HG02973 (cell line): Measurements from ENCODE around the gene REXO4.
"Not testable (repeated sequence)": the region's sequence is repeated elsewhere in the genome, so short reads cannot be mapped to it uniquely, and the experiment has no call there.

Source experiments
- ATAC-seq: cut with Tn5 transposase; IDR thresholded peaks from one replicate; pipeline ENCODE4 v1.9.1; 2021; ENCODE audit warnings: moderate library complexity; ENCODE audit not compliant: unreplicated experiment

REXO4 gene

GRCh38 chr9:133390713-133391112 is 27.1 kb downstream of the REXO4 start:
- no peak for ATAC-seq

GRCh38 chr9:133389562-133389961 is 28.2 kb downstream of the REXO4 start:
- ATAC-seq = no peak

- no peak for ATAC-seq
These were observed 28.7 kb downstream of the REXO4 start for GRCh38 chr9:133389025-133389557.

- ATAC-seq = no peak
These were observed 30.1 kb downstream of the REXO4 start for GRCh38 chr9:133387680-133388079.

GRCh38 chr9:133386338-133386737 is 31.5 kb downstream of the REXO4 start:
- ATAC-seq = no peak

GRCh38 chr9:133385452-133385851 is 32.4 kb downstream of the REXO4 start:
- no peak for ATAC-seq

GRCh38 chr9:133384736-133385321 is 33.0 kb downstream of the REXO4 start:
- no peak for ATAC-seq

- ATAC-seq = no peak
These were observed 34.4 kb downstream of the REXO4 start for GRCh38 chr9:133383438-133383837.

GRCh38 chr9:133382507-133383141 is 35.2 kb downstream of the REXO4 start:
- ATAC-seq = no peak

- no peak for ATAC-seq
These were observed 37.1 kb downstream of the REXO4 start for GRCh38 chr9:133380734-133381133.

GRCh38 chr9:133379153-133380086 is 38.4 kb downstream of the REXO4 start:
- ATAC-seq = no peak

- ATAC-seq = no peak
These were observed 39.3 kb downstream of the REXO4 start for GRCh38 chr9:133378408-133378962.

GRCh38 chr9:133377721-133378216 is 40.0 kb downstream of the REXO4 start:
- ATAC-seq = no peak

GRCh38 chr9:133377280-133377679 is 40.5 kb downstream of the REXO4 start:
- not testable (repeated sequence) for ATAC-seq

- ATAC-seq = peak; percentile 84
These were observed 41.8 kb downstream of the REXO4 start, which contains the start of the genes STKLD1 and SURF4 for GRCh38 chr9:133375724-133376654. TSS of gene STKLD1 (plus strand) at chr9:133376366. CDS start at chr9:133376474, 108 bp downstream. TSS of gene SURF4 (minus strand) at chr9:133376060. CDS start at chr9:133375969, 91 bp downstream.

GRCh38 chr9:133375116-133375723 is 42.6 kb downstream of the REXO4 start:
- ATAC-seq = peak; percentile 4

- ATAC-seq = no peak
These were observed 43.1 kb downstream of the REXO4 start for GRCh38 chr9:133374612-133375115.

- ATAC-seq = no peak
These were observed 45.7 kb downstream of the REXO4 start for GRCh38 chr9:133372144-133372543.

- ATAC-seq = no peak
These were observed 46.5 kb downstream of the REXO4 start for GRCh38 chr9:133371261-133371711.
